ENCODE measurements around the gene NUP188.
A peak's percentile ranks its signal among the peaks of the same experiment; 100 is the strongest.
"Not testable (repeated sequence)": the region's sequence is repeated elsewhere in the genome, so short reads cannot be mapped to it uniquely, and the experiment has no call there.

The NUP188 gene

DNA sequence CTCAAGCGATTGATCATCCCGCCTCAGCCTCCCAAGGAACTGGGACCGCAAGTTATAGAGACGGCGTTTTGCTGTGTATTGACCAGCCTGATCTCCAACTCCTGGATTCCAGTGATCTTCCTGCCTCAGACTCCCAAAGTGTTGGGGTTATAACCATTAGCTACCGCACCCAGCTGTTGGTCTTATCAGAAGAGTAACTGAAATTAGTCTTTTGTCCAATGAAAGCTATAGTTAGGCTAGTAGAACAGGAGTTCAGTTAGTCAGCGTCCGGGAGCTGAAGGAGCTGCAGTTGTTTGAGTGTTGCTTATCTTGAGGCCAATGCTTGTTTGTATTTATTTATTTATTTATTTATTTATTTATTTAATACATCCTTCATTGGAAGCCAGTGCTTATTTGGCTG lies 85.7 kb downstream of the NUP188 start:
- no peak for DNase-seq

DNA sequence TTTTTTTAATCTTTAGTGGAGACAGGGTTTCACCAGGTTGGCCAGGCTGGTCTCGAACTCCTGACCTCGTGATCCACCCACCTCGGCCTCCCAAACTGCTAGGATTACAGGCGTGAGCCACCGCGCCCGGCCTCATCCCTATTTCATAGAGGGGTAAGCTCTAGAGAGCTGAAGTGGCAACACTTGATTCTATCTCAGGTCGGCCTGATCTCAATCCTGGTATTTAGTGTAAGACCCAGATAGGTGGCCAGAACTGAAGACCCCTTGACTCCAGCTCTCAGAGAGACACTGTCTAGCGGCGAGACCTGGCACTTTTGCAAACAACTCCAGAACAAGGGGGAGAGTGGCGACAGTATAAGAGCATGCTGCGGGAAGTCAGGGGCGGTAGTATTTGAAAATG lies 88.3 kb downstream of the NUP188 start:
- DNase-seq: not testable (repeated sequence)

DNA sequence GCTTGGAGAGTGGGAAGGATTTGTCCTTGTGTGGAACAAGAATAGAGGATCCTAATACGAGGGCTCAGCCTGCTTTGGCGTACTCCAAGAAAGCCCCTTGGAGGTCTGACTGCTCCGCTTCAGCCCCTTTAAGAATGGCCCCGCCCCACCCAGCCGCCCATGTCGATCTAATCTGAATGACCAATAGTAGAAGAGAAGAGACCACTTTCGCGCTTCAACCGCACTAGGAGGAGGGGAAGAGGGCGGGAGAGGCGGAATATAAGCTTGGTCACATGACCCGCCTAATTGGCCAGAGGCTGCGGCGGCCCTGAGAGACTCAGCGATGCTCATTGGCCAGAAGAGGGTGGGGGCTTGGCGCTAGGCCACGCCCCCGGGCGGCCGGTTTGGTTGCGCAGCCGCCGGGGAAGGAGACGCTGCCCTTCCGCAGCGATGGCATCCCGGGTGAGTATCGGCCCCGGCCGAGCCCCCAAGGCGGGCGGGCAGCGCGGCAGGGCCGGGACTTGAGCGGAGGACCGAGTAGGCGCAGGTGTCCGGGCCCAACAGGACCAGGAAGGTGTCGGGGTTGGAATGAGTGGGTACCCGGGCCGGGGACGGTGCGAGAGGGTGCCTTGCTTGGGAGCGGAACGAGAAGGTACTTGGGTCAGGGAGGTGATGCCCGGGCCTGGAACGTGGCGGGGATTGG lies 88.9 kb downstream of the NUP188 start, which contains the start of gene MIGA2:
Gene MIGA2, plus strand, starts transcription at position 386 of the 682 bp plus-strand sequence. CDS start 3,969 bp downstream, outside the sequence.
- DNase-seq: peak; percentile 100

DNA sequence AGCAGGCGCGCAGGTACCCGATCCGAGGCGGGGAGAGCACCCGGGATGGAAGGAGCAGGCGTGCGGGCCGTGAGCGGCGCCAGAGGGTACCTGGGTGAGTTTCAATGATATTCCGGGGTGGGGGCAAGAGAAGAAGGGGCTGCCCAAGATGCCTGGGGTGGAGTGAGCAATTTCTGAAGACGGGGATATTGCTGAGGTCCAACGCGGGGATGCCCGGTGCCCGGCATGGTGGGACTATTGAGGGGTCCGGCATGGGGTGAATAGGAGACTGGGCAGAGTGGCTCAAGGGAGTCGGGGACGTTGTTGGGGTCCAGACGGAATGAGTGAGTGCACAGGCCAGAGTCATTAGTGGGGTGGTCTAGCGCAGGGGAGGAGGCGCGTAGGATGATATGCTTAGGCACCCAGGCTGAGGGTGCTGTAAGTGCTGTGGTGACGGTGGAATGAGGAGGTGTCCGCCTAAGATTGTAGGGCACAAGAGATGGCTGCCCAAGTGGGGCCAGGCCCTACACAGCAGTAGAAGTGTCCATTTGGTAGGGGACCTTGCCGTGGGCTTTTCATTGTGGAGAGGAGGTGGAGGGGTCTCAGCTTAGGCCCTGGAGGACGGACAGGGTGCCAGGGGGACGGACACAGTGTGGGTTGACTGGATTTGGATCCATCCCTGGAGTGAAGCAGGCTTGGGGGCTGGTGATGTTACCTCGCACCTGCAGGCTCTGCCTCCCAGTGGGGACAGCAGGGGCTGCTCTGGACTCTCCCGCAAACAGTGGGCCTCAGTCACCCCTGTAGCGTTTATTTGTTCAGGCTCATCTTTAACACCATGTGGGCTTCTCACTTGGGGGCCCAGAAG lies 89.6 kb downstream of the NUP188 start:
- no peak for DNase-seq

DNA sequence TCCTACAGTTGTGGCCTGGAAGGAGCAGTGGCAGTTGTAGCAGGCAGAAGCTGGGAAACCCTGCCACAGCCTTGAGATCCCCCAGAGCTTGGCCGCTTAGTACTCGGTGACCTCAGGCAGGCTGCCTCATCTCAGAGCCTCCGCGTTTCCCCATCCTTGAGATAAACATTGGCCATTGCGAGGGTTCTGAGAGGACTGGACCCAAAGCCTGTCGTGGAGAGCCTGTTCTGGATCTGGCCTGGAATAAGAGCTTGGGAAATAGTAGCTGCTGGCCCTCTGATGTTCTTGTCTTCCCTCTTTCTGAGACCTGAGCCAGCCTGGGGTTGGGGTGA lies 90.2 kb downstream of the NUP188 start:
- no peak for DNase-seq

DNA sequence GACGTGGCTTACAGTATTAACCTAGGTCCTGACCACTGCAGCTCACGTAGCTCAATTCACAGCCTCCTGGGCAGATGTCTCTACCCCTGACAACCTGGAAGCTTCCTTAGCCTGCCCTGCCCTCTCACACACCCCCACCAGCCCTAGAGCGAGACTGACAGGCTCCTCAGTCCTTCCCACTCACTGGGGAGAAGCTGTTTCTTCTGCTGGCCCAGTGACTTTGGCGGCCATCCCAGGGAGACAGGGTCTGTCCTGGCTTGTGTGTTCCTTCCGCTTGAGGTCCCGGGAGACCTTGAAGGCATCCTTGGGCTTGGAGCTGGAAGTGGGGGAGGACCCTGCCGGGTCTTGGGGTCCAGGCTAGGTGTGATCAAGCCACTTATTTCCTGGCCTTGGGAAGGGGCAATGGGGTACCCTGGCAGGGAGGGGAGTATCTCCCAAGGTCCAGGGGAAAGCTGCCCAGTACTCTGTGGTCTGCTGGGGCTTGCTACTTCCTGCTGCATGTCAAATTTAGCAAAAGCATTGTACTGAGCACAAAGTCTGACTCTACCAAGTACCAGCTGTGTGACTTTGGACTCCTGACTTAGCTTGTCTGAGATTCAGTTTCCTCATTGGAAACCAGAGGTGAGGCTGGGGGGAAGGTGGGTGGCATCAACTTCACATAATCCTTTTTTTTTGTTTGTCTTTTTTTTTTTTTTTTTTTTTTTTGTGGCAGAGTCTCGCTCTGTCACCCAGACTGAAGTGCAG lies 90.8 kb downstream of the NUP188 start:
- no peak for DNase-seq

DNA sequence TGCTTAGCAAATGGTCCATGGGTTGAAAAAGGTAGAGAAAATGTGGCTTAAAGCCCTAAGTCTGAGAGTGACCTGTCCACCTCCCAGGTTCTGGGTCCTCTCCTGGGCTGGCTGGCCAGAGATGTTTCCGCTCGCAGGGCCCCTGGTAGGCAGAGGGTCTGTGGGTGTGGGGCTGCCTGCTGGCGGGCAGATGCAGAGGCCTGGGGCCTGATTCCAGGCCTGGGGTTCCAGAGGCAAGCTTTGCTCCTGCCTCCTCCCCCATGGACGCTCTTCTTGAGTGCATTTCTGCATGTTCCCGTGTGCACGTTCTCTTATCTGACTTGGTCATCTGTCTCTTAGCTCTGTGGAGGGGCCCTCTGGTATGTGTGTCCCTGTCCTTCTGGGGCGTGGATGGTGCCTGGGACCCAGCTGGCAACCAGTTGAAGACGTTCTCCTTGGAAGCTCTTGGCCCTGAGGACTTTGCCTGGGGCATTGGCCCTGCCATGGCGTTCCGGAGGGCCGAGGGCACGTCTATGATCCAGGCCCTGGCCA lies 92.7 kb downstream of the NUP188 start:
- no peak for DNase-seq

DNA sequence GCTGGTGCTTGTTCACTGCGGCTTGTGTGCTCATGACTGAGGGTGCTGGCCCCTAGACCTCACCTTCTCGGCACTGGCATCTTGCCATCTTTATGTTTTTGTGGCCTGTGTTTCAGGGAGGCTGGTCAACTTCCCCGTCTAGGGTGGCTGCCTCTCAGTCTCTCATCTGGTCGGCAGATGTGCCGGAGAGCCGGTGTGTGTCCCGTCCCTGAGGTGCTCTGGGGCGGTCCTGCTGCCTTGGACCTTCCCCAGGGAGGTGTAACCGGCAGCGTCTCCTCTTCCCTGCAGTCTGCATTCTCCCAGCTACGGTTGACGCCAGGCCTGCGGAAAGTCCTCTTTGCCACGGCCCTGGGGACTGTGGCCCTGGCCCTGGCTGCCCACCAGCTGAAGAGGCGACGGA lies 94.5 kb downstream of the NUP188 start:
- DNase-seq: no peak

DNA sequence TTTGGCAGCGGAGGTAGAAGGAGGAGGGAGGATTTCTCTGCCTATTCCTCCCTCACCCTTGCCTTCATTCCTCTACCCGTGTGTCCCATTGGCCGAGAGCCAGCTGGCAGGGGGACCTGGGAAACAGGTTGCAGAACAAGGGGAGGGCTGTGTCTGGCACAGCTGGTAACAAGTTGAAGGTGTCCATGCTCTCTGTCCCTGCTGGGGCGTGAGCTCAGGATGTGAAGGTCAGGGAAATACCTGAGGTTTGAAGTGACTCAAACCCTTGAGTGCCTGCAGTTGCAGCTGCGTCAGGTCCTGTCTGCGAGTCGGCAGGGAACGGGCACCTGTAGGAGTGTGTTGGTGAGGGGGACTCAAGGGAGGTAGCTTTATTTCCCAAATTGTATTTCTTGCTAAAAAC lies 105.1 kb downstream of the NUP188 start:
- DNase-seq: peak; percentile 48

DNA sequence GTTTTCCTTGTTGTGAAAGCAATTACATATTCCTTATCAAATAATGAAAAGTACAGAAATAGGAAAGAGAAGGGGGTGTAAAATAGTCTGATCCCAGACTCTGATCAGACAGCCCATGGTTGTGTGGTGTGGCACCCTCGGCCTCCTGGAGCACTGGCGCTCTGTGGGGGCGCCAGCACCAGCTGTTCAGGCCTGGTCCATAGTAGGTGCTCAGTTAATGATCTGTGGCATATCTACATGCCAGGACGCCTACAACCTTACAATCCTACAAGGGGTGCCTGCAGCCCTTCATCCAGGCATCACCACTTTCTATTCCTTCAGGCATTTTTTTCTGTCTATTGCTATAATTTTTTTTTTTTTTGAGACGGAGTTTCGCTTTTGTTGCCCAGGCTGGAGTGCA lies 105.5 kb downstream of the NUP188 start:
- DNase-seq: no peak

DNA sequence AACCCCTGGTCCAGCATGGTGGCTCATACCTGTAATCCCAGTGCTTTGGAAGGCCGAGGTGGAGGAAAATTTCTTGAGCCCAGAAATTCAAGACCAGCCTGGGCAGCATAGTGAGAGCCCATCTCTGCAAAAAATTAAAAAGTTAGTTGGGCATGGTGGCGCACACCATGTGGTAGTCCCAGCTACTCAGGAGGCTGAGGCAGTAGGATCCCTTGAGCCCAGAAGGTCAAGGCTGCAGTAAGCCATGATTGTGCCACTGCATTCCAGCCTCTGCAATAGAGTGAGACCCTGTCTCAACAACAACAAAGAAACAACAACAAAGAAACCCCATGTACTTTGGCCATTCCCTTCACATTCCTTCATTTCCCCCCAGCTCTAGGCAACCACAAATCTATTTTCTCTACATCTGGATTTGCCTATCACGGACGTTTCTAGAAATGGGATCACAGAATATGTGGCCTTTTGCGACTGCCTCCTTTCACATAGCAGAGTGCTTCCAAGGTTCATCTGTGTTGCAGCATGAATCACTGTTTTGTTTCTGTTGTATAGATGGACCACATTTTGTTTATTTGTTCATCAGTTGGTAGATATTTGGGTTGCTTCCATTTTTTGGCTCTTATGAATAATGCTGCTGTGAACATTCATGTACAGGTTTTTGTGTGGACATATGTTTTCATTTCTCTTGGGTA lies 106.8 kb downstream of the NUP188 start:
- DNase-seq: no peak
